Upper lobe of left lung (tissue), 6 donors: ENCODE results near the gene LIPH. TPM values are rescaled to one million over a fixed set of nuclear protein-coding genes. Genes with fewer than 3 reads are reported as not detected.
"Not testable (repeated sequence)": the region's sequence is repeated elsewhere in the genome, so short reads cannot be mapped to it uniquely, and the experiment has no call there.

Experiments used
- ATAC-seq, 2 donors: fragments of 200-7000 bp; cut with Tn5 transposase; one replicate each; pipeline ENCODE4 v1.9.1; 2022; ENCODE audit warnings: mild to moderate bottlenecking in 2 of 2, moderate library complexity in 2 of 2; ENCODE audit not compliant: low FRiP score in 2 of 2
- DNase-seq, 2 donors: peaks; one replicate each; pipeline ENCODE4 v3.0.0-alpha.2; 2019 to 2020
- H3K27ac ChIP-seq, 4 donors: fragments of 200-600 bp; sonication (generic); one replicate each; pipeline ENCODE4 v1.5.1; 2016 to 2019
- H3K27me3 ChIP-seq, 4 donors: fragments of 200-600 bp; sonication (generic); one replicate each; pipeline ENCODE4 v1.5.1; 2017 to 2019
- H3K36me3 ChIP-seq, 4 donors: fragments of 200-600 bp; sonication (generic); one replicate each; pipeline ENCODE4 v1.5.1; 2016 to 2019
- H3K4me1 ChIP-seq, 4 donors: fragments of 200-600 bp; sonication (generic); one replicate each; pipeline ENCODE4 v1.5.1; 2018 to 2019
- H3K4me3 ChIP-seq, 4 donors: fragments of 200-600 bp; sonication (generic); one replicate each; pipeline ENCODE4 v1.5.1; 2017 to 2019; ENCODE audit warnings: mild to moderate bottlenecking in 2 of 4, moderate library complexity in 1 of 4
- H3K9me3 ChIP-seq, 4 donors: fragments of 200-600 bp; sonication (generic); one replicate each; pipeline ENCODE4 v1.5.1; 2018 to 2019
- EP300 ChIP-seq, 4 donors: sonication (generic); formaldehyde crosslinking; IDR thresholded peaks; one replicate each; pipeline ENCODE4 v1.5.1; 2017; ENCODE audit warnings: antibody characterized with exemption in 4 of 4, control low read depth in 2 of 4
- POLR2A ChIP-seq, 4 donors: fragments of 450-650 bp; IDR thresholded peaks; one replicate each; pipeline ENCODE4 v1.5.1; 2016 to 2017; ENCODE audit warnings: antibody characterized with exemption in 4 of 4, mild to moderate bottlenecking in 2 of 4
- POLR2AphosphoS5 ChIP-seq, 2 donors: sonication (generic); formaldehyde crosslinking; IDR thresholded peaks; one replicate each; pipeline ENCODE4 v1.5.1; 2017; ENCODE audit warnings: antibody characterized with exemption in 2 of 2
- WGBS, 2 donors: methylation state at CpG; one replicate each; pipeline ENCODE4 v1.1.5; 2017 to 2018; 5-methylcytosine and 5-hydroxymethylcytosine counted together
- total RNA-seq, 6 donors: library from RNA; depleted of rRNA in 4 of 6; stranded (reverse); fragments of >200 nt in 4 of 6; gene quantifications; one replicate each; pipeline versions ENCODE4 v1.1.0 to v1.2.1, GENCODE V29; 2016 to 2021
- TF ChIP-seq, protein P1 (sequence below), 6 experiments: fragments of 450-650 bp in 4 of 6; fragments of 200-600 bp in 2 of 6; sonication (generic) in 2 of 6; IDR thresholded peaks; one replicate each; pipeline ENCODE4 v1.5.1; 2016 to 2019; ENCODE audit warnings: antibody characterized with exemption in 6 of 6
- donor health status: DM: no; HTN: no; CAD: no; lungs with moderate emphysema.
- donor health status: DM: no; HTN: yes; CAD: no; lungs with severe emphysema.

LIPH gene
- total RNA-seq, 6 donors from 2014 or later = 25.9 to 63.1 (median 42.3) TPM

DNA sequence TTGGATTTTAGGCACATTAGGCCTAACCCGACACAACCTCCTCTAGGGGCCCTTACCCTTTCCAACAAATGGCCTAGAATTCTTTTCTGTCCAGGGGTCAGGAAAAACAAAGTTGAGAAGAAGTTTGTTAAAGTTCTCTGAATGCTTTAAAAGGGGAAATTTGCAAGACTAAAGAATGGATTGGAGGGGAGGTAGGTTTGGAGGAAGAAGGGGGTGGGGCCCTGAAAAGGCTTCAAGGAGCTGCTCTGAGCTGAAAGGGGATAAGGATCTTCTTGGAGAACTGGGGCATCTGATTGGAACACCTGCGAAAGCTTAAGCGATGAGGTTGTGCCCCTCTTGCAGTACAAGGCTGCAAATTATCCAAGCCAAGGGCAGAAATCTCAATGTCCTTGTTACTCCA is 29.8 kb upstream of the LIPH start:
- 68 to 74% methylated on average over 3 of the region's 3 CpGs for WGBS, 2 donors
- TF ChIP-seq, protein P1, sequence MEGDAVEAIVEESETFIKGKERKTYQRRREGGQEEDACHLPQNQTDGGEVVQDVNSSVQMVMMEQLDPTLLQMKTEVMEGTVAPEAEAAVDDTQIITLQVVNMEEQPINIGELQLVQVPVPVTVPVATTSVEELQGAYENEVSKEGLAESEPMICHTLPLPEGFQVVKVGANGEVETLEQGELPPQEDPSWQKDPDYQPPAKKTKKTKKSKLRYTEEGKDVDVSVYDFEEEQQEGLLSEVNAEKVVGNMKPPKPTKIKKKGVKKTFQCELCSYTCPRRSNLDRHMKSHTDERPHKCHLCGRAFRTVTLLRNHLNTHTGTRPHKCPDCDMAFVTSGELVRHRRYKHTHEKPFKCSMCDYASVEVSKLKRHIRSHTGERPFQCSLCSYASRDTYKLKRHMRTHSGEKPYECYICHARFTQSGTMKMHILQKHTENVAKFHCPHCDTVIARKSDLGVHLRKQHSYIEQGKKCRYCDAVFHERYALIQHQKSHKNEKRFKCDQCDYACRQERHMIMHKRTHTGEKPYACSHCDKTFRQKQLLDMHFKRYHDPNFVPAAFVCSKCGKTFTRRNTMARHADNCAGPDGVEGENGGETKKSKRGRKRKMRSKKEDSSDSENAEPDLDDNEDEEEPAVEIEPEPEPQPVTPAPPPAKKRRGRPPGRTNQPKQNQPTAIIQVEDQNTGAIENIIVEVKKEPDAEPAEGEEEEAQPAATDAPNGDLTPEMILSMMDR (IDR thresholded peaks at IDR 0.05) = no peak
- DNase-seq = no peak
- Histone ChIP-seq H3K4me1 (peaks cover 4 to 14% (median 12%) of the 10 kb centered on the region in 4 donors), H3K36me3 (no peaks in the 10 kb centered on the region), H3K27ac (no peak overlapping the region), H3K9me3 (no peaks in the 10 kb centered on the region), H3K27me3 (no peaks in the 10 kb centered on the region), H3K4me3 (no peak overlapping the region)
- ATAC-seq = no peak

DNA sequence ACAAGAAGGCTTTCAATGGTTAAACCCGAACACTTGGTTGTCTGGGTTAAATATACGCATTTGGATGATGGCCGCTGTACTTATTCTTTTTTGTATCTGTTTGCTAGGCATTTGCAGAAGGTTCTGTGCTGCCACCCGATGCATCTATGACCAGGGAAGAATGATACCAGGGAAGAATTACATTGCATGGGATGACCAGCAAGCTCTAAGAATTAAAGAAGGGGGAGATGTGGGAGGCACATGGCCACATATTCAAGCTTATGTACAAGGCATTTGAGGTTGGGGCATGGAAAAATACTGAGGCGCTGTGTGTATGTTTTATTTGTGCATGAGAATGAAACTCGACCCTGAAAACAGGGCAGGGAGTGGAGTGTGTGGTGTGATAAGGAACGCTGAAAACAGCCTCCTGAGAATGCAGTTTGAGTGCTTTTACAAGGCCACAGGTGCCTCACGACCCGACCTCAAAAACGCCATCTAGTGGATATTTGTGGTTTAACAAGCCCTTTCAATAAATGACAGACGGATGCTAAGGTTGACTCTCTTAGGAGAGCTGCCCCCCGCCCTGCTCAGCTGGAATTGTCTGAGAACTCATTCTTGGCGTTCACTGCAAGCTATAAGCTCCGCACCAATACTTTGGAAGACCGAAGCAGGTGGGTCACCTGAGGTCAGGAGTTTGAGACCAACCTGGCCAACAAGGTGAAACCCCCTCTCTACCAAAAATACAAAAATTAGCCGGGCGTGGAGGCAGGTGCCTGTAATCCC is 22.9 kb upstream of the LIPH start:
- 28 to 30% methylated on average over 14 to 17 of the region's 17 CpGs for WGBS, 2 donors
- TF ChIP-seq, protein P1 (IDR thresholded peaks at IDR 0.05) = peak; percentile 44 to 82 (median 72)
- DNase-seq (peak in 1 of 2 donors; percentile 50), ATAC-seq (peak; percentile 67 to 68)
- not testable (repeated sequence) for H3K36me3 ChIP-seq, H3K4me1 ChIP-seq, H3K4me3 ChIP-seq, H3K27me3 ChIP-seq, H3K9me3 ChIP-seq
- peak overlapping the region in 3 of 4 donors; percentile 16 to 50 (median 41) for H3K27ac ChIP-seq

DNA sequence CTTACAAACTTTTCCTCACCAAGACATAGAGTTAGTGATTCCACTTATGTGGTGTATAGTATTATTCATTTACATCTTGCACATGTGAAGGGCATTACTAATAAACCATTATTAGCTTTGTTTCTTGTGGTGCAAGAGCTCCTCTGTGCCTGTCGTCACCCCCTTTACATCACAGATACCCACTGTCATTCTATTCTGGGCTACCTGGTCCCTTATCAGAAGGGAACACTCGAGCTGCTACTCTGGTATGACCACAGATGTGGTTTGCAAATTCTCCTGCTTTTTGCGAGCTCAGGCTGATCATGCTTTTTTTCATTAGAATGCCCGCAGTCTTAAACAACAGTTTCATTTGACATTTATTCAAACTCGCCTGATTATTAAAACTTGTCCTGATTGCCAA is 19.8 kb upstream of the LIPH start:
- Histone ChIP-seq H3K9me3 (peaks cover 0 to 8% (median 0%) of the 10 kb centered on the region in 4 donors), H3K27ac (no peak overlapping the region), H3K4me1 (peaks cover 0 to 6% (median 0%) of the 10 kb centered on the region in 4 donors), H3K27me3 (no peaks in the 10 kb centered on the region), H3K4me3 (no peak overlapping the region), H3K36me3 (no peaks in the 10 kb centered on the region)
- WGBS, 2 donors = 82 to 84% methylated on average over 5 of the region's 5 CpGs
- TF ChIP-seq EP300 (IDR thresholded peaks at IDR 0.05) = no peak
- ATAC-seq = no peak
- no peak for DNase-seq

DNA sequence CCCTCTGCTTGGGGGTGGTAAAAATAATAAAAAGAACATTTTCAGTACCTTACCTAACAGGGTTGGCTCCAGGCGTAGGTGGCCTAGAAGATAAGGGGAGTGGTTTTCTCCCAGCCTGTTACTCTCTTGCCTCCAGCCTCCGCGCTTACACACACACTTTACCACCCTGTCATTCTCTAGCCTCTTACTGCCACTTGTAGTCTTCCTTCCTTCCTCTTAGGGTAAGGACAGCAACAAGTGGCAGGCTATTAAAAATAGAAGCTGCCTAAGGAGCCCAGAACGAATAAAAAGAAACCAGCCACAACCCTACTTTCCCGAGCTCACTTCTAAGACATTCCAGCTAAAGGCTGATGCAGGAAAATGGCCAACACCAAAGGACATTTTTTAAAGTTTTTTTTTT is 9.6 kb upstream of the LIPH start:
- peak; percentile 67 to 90 for ATAC-seq
- peak in 1 of 2 donors; percentile 79 for DNase-seq
- Histone ChIP-seq H3K27me3 (no peaks in the 10 kb centered on the region), H3K36me3 (no peaks in the 10 kb centered on the region), H3K27ac (peak overlapping the region; percentile 75 to 85 (median 84)), H3K4me3 (no peak overlapping the region), H3K4me1 (peaks cover 7 to 21% (median 15%) of the 10 kb centered on the region in 4 donors), H3K9me3 (no peaks in the 10 kb centered on the region)
- WGBS, 2 donors = 24 to 41% methylated on average over 5 of the region's 5 CpGs
- no peak for TF ChIP-seq POLR2AphosphoS5 (IDR thresholded peaks at IDR 0.05)
- TF ChIP-seq, protein P1 (IDR thresholded peaks at IDR 0.05) = no peak
- no peak for TF ChIP-seq POLR2A (IDR thresholded peaks at IDR 0.05)
- TF ChIP-seq EP300 (IDR thresholded peaks at IDR 0.05) = no peak

DNA sequence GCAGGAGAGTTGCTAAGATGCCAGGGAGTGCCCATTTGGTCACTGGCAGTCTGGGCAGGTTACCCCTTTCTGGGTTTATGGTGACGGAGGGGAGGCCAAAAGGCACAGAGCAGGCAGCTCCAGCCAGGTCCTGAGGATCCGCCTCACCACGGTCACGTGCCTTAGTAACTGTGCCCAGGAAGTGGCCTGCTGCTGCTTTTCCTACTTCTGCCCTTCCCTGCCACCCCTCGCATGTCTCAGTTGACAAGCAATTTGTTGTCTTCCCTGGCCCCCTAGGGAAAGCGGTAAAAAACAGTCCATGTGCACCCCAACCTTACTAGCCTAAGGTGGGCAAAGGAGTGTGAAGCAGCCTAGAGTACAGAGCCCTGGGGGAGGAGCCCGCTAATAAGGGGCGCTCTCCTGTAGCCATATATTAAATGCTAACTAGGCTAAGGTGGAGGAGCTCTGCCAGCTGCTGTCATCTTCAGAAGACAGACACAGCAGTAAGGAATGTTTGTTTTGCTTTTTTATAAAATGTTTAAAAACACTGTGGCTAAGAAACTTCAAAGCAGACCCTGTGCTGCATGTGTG is 9.1 kb upstream of the LIPH start:
- WGBS, 2 donors = 41 to 56% methylated on average over 8 of the region's 8 CpGs
- peaks cover 7 to 21% (median 15%) of the 10 kb centered on the region in 4 donors for H3K4me1 ChIP-seq
- DNase-seq = peak in 1 of 2 donors; percentile 88
- H3K9me3 ChIP-seq = no peaks in the 10 kb centered on the region
- H3K4me3 ChIP-seq = peak overlapping the region in 1 of 4 donors; percentile 6
- no peaks in the 10 kb centered on the region for H3K36me3 ChIP-seq
- H3K27me3 ChIP-seq = no peaks in the 10 kb centered on the region
- TF ChIP-seq POLR2AphosphoS5 (IDR thresholded peaks at IDR 0.05) (peak in 1 of 2 donors; percentile 6), EP300 (IDR thresholded peaks at IDR 0.05) (no peak), POLR2A (IDR thresholded peaks at IDR 0.05) (peak in 1 of 4 donors; percentile 46)
- TF ChIP-seq, protein P1 (IDR thresholded peaks at IDR 0.05) = no peak
- peak; percentile 61 to 71 for ATAC-seq
- peak overlapping the region; percentile 75 to 85 (median 84) for H3K27ac ChIP-seq
